ENCODE data around the gene VWA3B.

- no peak for TF ChIP-seq CTCF (IDR thresholded peaks at IDR 0.05; ENCODE audit: insufficient read depth, low read depth, low read length)
- no peak for TF ChIP-seq EZH2 (IDR thresholded peaks at IDR 0.05; ENCODE audit: insufficient read depth, low read length)
Measured at GRCh38 chr2:98110741-98111140, 23.8 kb downstream of the VWA3B start.

Data from astrocyte (in vitro differentiated cells and primary cell).